K562 (cell line): ENCODE results near the gene RCC2. TPM values are rescaled to one million over a fixed set of nuclear protein-coding genes. Genes with fewer than 3 reads are reported as not detected.

Experiments used
- ARID3A ChIP-seq: IDR thresholded peaks from 2 replicates; pipeline ENCODE4 v1.6.1; 2012; ENCODE audit warnings: low read depth, low read length, improper control_type of control experiment, borderline replicate concordance
- ATF3 ChIP-seq, 2 experiments: fragments of 450-650 bp in 1 of 2; sonication (generic) in 1 of 2; formaldehyde crosslinking in 1 of 2; IDR thresholded peaks in 1 of 2; conservative IDR thresholded peaks in 1 of 2; 2 replicates each; pipeline versions ENCODE4 v1.6.1 to v1.8.1; 2016 to 2023; ENCODE audit warnings: mild to moderate bottlenecking in 2 of 2, moderate library complexity in 2 of 2, inconsistent platforms in 1 of 2, missing genetic modification reagents in 1 of 2
- BCLAF1 ChIP-seq, 2 experiments: fragments of 450-650 bp in 1 of 2; IDR thresholded peaks; 2 replicates each; pipeline ENCODE4 v1.6.1; 2011 to 2017; ENCODE audit warnings: low read depth in 2 of 2, antibody characterized with exemption in 1 of 2, borderline replicate concordance in 1 of 2, low read length in 1 of 2, mild to moderate bottlenecking in 1 of 2, mixed read lengths in 1 of 2; ENCODE audit not compliant: control insufficient read depth in 1 of 2
- BRD9 ChIP-seq: fragments of 450-650 bp; IDR thresholded peaks from 2 replicates; pipeline ENCODE4 v1.6.1; 2018; ENCODE audit warnings: low read depth; ENCODE audit not compliant: partially characterized antibody
- EP400 ChIP-seq: fragments of 450-650 bp; IDR thresholded peaks from 2 replicates; pipeline ENCODE4 v1.6.1; 2017; ENCODE audit warnings: antibody characterized with exemption, mild to moderate bottlenecking, moderate library complexity
- HCFC1 ChIP-seq: IDR thresholded peaks from 2 replicates; pipeline ENCODE4 v1.6.1; 2012; ENCODE audit warnings: low read depth, low read length, improper control_type of control experiment
- MEF2A ChIP-seq: IDR thresholded peaks from 2 replicates; pipeline ENCODE4 v1.6.1; 2011; ENCODE audit warnings: low read depth, mild to moderate bottlenecking, low read length, moderate library complexity; ENCODE audit not compliant: control insufficient read depth
- NEUROD1 ChIP-seq: fragments of 150-350 bp; IDR thresholded peaks from 2 replicates; pipeline ENCODE4 v1.6.1; 2014; ENCODE audit warnings: borderline replicate concordance, low read length, low read depth; ENCODE audit not compliant: partially characterized antibody
- NKRF ChIP-seq: fragments of 450-650 bp; IDR thresholded peaks from 2 replicates; pipeline ENCODE4 v1.6.1; 2016; ENCODE audit warnings: borderline replicate concordance
- PCBP2 ChIP-seq: fragments of 200-400 bp; formaldehyde crosslinking; IDR thresholded peaks from 2 replicates; pipeline ENCODE4 v1.6.1; 2018; ENCODE audit warnings: low read length, low read depth, mild to moderate bottlenecking, moderate library complexity; ENCODE audit not compliant: poor library complexity, severe bottlenecking
- PREB ChIP-seq: sonication (generic); formaldehyde crosslinking; IDR thresholded peaks from 2 replicates; pipeline ENCODE4 v1.8.1; 2023; ENCODE audit warnings: mild to moderate bottlenecking, missing genetic modification reagents
- RFX1 ChIP-seq: fragments of 450-650 bp; IDR thresholded peaks from 2 replicates; pipeline ENCODE4 v1.6.1; 2016; ENCODE audit warnings: mild to moderate bottlenecking, moderate library complexity
- TRIM24 ChIP-seq, 2 experiments: fragments of 450-650 bp; IDR thresholded peaks; 2 replicates each; pipeline ENCODE4 v1.6.1; 2016
- ZFX ChIP-seq: sonication (generic); formaldehyde crosslinking; IDR thresholded peaks from 2 replicates; pipeline ENCODE4 v1.8.0; 2022; ENCODE audit warnings: mild to moderate bottlenecking, missing genetic modification reagents, moderate library complexity
- ZNF436 ChIP-seq: fragments of 250-450, 450-650 bp; sonication (Bioruptor Pico); formaldehyde crosslinking; IDR thresholded peaks from 2 replicates; pipeline ENCODE4 v1.7.0; 2020; ENCODE audit warnings: mild to moderate bottlenecking
- polyA plus RNA-seq, 8 experiments: library from polyadenylated mRNA; depleted of rRNA in 4 of 8; stranded (reverse) in 5 of 8; unstranded in 3 of 8; fragments of >200 nt; fragmentation: Nextera tagmentation in 2 of 8; fragmentation: Illumina TruSeq in 1 of 8; extraction: Ambion mirVana in 2 of 8; extraction: Trizol in 1 of 8; gene quantifications; 2 replicates each; pipeline versions ENCODE4 v1.2.1 to v1.2.3, GENCODE V29; 2011 to 2014; ENCODE audit warnings: inconsistent platforms in 1 of 8, missing spikeins in 1 of 8
- total RNA-seq, 7 experiments: library from RNA; depleted of rRNA in 6 of 7; stranded (reverse); fragments of >200 nt in 6 of 7; fragmentation: Illumina TruSeq in 2 of 7; extraction: Trizol in 2 of 7; gene quantifications; 2 replicates each; pipeline versions ENCODE4 v1.2.1 to v1.2.3, GENCODE V29; 2011 to 2021; ENCODE audit warnings: low replicate concordance in 1 of 7
- TF ChIP-seq, protein P1 (sequence below): sonication (generic); formaldehyde crosslinking; IDR thresholded peaks from 2 replicates; pipeline ENCODE4 v1.8.0; 2022; ENCODE audit warnings: mild to moderate bottlenecking, missing genetic modification reagents

Gene RCC2
- total and polyA plus RNA-seq, 9 of the 15 experiments (the other 6 are each of a cell fraction or from before 2014, with no cell fraction given) = 31.8 to 292 (median 116) TPM

DNA sequence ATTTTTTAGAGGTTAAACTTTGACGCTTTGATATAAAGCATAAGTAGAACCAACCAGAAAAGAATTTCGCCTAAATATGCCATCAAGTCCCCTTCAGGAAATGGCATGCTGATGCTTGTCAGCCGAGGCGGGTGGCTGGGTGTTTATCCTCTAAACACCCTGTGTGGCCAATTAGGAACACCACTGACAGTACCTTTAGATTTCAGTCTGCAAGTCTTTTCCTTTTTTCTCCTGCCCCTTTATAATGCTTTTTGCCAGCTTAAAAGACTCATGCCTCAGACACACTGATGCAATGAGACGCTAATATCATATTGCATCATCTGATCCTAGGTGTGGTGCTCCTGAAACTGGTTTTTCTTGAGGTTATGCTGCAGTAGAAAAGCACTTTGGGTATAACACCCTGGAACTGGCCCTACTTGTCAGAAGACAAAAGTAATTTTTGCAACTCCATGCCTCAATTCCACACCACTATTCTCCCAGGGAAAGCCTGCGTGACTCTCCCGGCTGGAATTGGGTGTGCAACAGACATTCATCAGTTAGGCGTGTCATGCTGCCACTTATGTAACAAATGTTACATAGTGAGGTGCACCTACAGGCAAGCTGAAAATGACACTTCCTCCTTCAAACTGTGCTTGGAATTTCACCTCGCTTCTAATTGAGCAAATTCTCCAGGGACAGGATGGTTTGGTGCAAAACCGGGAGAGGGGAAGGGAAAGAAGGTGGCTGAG is 2.0 kb upstream of the RCC2 start (continued):
- no peak for TF ChIP-seq NKRF
- peak; percentile 98 for TF ChIP-seq EP400
- peak; percentile 95 for TF ChIP-seq BRD9
- TF ChIP-seq MEF2A = peak; percentile 64
- TF ChIP-seq ZFX (CRISPR knock-in tag) = no peak
- peak; percentile 91 to 94 for TF ChIP-seq TRIM24 (IDR thresholded peaks at IDR 0.05)
- TF ChIP-seq, protein P1, sequence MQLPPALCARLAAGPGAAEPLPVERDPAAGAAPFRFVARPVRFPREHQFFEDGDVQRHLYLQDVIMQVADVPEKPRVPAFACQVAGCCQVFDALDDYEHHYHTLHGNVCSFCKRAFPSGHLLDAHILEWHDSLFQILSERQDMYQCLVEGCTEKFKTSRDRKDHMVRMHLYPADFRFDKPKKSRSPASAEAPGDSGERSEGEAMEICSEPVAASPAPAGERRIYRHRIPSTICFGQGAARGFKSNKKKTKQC (CRISPR knock-in tag) = no peak
- 0 out of 2 replicates have a peak, but pooled peaks have one; percentile 35 for TF ChIP-seq ZNF436 (CRISPR knock-in tag)
- peak; percentile 45 for TF ChIP-seq NEUROD1
- TF ChIP-seq PCBP2 = no peak
- TF ChIP-seq PREB (CRISPR knock-in tag) = no peak
- TF ChIP-seq RFX1 = no peak
- TF ChIP-seq HCFC1 = 0 out of 2 replicates have a peak, but pooled peaks have one; percentile 34
- no peak for TF ChIP-seq BCLAF1 (IDR thresholded peaks at IDR 0.05; ENCODE audit: borderline replicate concordance in 1 of 2, control insufficient read depth in 1 of 2, low read depth in 2 of 2, low read length in 1 of 2)
- peak; percentile 100 for TF ChIP-seq ATF3 (IDR thresholded peaks at IDR 0.05)
- TF ChIP-seq ATF3 (CRISPR knock-in tag; conservative IDR thresholded peaks at IDR 0.05) = peak; percentile 42; the same call in 1 of the 2 replicates
- TF ChIP-seq ARID3A = peak; percentile 54; the same call in 1 of the 2 replicates
